Tibial nerve (tissue), 3 donors: ENCODE data around the gene TMCO4.

Experiments
- EP300 ChIP-seq, 2 donors: sonication (generic); formaldehyde crosslinking; IDR thresholded peaks; one replicate each; pipeline ENCODE4 v1.6.1; 2017; ENCODE audit warnings: antibody characterized with exemption in 2 of 2, mild to moderate bottlenecking in 1 of 2
- POLR2A ChIP-seq, 2 donors: fragments of 450-650 bp; IDR thresholded peaks; one replicate each; pipeline ENCODE4 v1.6.1; 2017; ENCODE audit warnings: antibody characterized with exemption in 2 of 2, mild to moderate bottlenecking in 2 of 2, moderate library complexity in 2 of 2

GRCh38 chr1:19769211-19769932, 30.3 kb downstream of the TMCO4 start:
- TF ChIP-seq EP300 (IDR thresholded peaks at IDR 0.05) (no peak), POLR2A (IDR thresholded peaks at IDR 0.05) (no peak)
